HG02852 (cell line): ENCODE results near the gene TNFRSF8.
"Not testable (repeated sequence)": the region's sequence is repeated elsewhere in the genome, so short reads cannot be mapped to it uniquely, and the experiment has no call there.

Source experiments
- ATAC-seq: cut with Tn5 transposase; IDR thresholded peaks from one replicate; pipeline ENCODE4 v1.9.1; 2021; ENCODE audit warnings: mild to moderate bottlenecking, moderate library complexity; ENCODE audit not compliant: unreplicated experiment

TNFRSF8 gene

DNA sequence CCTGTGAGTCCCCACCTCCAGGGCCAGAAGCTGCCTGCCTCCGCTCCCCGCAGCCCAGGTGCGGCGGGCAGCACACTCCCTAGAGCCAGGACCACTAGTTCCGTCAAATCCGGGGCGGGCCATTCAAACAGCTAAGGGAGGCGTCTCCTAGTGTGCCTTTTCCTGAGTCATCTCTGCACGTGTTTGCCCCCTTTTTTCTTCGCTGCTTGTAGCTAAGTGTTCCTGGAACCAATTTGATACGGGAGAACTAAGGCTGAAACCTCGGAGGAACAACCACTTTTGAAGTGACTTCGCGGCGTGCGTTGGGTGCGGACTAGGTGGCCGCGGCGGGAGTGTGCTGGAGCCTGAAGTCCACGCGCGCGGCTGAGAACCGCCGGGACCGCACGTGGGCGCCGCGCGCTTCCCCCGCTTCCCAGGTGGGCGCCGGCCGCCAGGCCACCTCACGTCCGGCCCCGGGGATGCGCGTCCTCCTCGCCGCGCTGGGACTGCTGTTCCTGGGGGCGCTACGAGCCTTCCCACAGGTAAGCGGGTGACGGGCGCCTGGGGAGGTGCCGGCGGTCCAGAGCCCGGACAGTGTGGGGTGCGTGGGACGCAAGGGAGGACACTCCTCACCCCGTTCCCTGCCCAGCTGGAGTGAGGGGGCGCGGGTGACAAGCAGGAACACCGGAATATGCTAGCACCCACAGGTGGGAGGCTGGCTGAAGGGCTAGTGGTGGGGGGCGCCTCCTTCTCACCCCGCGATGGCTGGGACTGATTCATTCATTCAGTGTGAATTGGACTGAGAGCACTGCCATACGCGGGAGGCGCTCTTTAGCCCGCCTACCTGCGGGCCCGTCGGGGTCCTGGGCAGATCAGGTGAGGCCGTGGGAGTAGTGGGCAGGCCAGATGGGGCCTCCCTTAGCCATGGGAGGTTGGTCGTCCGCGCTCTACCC is at the start of gene TNFRSF8:
Gene TNFRSF8, plus strand, starts transcription at position 163 of the 932 bp plus-strand sequence. Its CDS starts 296 bp downstream, at position 459.
- ATAC-seq: no peak

DNA sequence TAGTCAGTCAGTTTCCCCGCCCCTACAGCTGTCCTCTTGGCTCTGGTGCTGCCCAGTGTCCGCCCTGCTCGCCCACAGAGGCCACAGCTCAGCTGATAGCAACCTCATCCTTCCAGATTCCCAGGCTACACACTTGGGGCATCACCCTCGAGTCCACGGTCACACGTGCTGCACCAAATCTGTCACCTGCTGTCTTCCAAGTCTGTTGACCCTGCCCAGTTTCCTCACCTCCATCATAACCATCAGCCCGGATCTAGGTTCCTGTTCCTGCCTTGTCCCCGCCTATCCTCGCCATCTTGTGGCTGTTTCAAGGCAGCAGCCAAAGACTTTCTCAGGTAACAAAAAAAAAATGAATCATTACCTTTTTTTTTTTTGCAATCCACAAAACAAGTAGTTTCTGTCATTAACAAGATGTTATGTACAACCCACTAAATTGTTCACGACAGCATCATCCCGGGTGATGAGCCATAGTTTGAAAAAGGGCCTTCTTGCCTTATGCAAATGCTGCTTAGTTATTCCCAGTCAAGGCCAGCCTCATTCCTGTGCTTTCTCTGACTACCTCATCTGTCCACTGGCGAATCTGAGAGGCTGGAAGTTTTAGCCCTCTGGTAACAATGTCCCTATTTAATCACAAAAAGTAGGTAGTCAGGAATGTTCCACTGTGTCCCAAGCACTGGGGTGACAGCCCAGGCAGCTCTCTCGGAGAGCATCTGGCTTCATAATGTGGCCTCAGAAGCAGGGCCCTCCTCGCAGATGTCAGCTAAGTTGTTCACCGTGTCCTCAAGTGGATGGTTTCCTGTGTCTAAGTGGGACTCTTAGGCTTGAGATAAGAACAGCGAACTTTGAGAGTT is 48.7 kb upstream of the TNFRSF8 start:
- ATAC-seq: no peak

DNA sequence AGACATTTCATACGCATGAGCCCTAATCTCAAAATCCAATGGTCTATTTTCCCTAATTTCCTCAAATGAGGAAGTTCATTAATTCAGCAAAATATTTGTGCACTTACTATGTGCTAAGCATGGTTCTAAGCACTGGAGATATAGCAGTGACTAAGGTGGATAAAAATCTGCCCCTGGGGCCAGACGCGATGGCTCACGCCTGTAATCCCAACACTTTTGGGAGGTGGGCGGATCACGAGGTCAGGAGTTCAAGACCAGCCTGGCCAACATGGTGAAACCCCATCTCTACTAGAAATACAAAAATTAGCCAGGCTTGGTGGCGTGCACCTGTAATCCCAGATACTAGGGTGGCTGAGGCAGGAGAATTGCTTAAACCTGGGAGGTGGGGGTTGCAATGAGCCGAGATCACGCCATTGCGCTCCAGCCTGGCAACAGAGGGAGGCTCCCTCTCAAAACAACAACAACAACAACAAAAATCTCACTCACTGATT is 48.1 kb upstream of the TNFRSF8 start:
- no peak for ATAC-seq

DNA sequence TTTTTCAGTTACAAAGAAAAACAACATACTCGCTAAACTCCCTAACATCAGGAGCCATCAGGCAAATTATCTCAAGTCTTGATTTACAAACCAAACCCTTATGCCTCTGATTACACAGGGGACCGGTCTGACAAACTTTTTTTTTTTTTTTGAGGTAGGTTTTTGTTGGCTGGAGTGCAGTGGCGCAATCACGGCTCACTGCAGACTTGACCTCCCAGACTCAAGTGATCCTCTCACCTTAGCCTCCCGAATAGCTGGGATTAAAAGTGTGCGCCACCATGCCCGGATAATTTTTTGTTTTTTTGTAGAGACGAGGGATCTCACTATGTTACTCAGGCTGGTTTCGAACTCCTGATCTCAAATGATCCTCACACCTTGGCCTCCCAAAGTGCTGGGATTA is 47.6 kb upstream of the TNFRSF8 start:
- ATAC-seq: no peak

DNA sequence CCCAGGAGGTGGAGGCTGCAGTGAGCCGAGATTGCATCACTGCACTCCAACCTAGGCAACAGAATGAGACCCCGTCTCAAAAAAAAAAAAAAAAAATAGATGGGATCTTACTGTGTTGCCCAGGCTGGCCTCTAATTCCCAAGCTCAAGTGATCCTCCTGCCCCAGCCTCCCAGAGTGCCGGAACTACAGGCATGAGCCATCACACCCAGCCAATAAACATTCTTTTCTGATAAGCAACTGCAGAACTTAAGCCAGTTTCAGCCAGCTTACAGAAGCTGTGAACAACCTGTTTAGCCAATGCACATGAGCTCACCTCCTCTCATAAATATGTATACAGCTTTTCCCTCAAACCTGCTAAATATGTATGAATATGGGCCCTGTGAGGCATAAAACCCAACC is 46.9 kb upstream of the TNFRSF8 start:
- ATAC-seq: no peak

DNA sequence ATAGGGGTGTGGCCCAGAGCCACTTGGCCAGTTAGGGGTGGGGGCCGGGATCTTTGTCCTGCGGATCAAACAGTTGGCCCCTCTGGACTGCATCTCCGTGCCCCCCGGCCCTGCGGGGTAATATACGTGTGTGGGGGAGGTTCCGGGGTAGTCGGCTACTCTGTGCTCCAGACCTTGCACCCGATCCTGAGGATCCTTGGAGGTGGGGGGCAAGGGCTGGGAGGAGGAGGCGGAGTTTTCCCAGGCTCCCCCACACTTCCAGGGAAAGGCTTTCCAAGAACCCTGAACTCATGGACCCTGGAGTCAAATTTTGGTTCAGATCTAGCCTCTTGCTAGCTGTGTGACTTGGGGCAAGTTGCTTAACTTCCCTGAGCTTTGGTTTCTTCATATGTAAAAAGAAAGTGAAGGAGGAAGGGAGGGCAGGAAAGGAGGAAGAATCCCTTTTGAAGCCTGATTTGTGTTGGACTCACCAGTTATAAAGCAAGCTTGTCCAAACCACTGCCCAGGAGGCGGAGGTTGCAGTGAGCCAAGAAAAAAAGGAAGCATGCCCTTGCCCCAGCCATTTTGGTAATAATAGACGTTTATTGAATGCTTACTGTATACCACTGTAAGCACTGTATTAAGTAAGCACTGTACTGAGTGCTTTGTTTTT is 43.1 kb upstream of the TNFRSF8 start:
- no peak for ATAC-seq

DNA sequence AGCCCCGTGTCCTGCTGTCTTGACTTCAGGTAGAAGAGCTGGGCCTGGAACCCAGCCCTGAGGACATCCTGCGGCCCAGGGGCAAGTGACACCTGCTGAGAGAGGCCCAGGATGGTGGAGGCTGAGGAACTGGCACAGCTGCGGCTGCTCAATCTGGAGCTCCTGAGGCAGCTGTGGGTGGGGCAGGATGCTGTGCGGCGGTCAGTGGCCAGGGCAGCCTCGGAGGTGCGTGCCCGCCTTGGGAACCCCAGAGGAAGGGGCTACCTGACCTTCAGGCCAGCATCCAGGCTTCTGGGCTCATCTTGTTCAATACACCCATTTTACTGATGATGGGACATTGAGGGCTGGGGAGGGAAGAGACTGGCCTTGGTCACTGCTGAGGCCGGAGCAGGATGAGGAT is 41.5 kb upstream of the TNFRSF8 start:
- no peak for ATAC-seq

DNA sequence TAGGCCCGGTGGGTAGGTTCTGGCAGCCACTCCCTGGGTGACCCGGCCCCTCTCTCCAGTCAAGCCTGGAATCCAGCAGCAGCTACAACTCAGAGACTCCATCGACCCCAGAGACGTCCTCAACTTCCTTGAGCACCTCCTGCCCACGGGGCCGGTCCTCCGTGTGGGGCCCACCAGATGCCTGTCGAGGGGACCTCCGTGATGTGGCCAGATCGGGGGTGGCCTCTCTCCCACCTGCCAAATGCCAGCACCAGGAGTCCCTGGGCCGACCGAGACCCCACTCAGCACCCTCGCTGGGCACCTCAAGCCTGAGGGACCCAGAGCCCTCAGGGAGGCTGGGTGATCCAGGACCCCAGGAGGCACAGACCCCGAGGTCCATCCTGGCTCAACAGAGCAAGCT is 41.1 kb upstream of the TNFRSF8 start:
- ATAC-seq: no peak

DNA sequence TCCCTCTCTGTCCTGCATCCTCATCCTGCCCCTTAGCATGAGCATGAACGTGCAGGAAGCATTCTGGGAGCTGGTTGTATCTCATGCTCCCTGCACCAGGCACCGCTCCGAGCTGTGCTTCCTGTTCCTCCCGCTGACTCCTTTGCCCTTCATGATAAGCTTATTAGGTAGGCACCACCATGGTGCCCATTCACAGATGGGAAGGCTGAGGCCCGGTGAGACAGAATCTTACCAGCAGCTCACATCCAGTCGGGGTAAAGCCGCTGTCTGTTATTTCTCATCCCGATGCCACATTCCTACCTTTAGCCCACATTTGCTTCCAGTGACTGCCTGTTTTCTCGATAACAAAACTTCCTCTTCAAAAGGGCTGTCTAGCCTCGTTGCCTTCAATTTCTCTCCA is 36.5 kb upstream of the TNFRSF8 start:
- no peak for ATAC-seq

DNA sequence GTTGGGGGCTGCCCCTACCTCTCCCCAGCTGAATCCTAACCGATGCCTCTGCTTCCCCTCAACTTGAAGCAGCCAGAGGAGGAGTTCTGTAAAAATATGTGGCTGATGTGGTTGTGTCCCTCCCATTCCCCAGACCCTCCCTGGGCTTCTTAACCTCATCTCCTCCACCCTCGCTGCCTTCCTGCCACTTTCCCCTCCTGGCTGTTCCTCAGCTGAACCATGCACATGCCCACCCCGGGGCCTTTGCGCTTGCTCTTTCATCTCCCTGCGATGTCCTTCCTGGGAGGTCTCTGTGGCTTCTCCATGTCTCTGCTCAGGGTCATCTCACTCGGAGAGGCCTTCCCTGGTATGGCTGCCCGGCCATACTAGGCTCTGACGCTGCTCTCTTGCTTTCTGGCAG is 34.9 kb upstream of the TNFRSF8 start:
- ATAC-seq: no peak

DNA sequence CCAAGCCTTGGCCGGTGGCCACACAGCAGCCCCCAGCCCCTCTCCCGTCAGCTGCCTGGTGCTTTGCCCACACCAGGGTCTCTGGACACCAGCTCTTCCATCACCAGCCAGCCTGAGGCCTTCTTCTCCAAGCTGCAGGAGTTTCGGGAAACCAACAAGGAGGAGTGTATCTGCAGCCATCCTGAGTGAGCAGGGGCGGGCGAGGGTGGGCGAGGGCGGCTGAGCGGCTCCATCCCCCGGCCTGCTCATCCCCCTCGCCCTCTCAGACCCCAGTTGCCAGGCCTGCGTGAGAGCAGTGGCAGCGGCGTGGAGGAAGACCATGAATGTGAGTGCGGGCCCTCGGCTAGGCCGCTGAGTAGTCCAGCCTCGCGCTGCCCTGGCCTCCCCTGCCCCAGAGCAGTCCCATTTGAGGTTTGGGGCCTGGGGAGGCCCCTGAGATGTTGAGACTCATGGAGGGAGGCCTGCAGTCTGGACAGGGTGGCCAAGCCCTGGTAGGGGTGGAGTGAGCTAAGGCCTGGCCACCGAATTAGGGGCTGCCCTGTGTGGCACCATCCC is 34.1 kb upstream of the TNFRSF8 start:
- ATAC-seq: no peak

DNA sequence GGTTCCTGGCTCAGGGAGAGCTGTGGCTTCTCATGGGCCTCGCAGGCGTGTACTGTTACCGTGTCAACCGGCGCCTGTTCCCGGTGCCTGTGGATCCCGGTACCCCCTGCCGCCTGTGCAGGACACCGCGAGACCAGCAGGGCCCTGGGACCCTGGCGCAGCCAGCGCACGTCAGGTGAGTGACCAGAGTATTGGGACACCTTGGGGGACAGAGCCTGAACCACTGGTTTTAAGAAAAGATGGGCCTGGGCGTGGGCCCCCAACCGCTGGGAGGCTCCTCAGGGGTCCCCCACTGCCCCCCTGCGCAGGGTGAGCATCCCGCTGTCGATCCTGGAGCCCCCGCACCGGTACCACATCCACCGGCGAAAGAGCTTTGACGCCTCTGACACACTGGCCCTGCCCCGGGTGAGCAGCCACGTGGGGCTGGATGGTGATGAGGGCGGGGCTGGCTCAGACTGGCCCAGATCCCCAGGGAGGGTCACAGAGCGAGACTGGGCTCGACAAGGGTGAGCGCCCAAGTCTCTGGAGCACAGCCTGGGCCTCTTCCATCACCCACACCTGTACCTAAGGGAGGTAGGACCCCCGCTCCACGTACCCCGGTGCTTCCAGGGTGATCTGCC is 33.3 kb upstream of the TNFRSF8 start:
- ATAC-seq: no peak

DNA sequence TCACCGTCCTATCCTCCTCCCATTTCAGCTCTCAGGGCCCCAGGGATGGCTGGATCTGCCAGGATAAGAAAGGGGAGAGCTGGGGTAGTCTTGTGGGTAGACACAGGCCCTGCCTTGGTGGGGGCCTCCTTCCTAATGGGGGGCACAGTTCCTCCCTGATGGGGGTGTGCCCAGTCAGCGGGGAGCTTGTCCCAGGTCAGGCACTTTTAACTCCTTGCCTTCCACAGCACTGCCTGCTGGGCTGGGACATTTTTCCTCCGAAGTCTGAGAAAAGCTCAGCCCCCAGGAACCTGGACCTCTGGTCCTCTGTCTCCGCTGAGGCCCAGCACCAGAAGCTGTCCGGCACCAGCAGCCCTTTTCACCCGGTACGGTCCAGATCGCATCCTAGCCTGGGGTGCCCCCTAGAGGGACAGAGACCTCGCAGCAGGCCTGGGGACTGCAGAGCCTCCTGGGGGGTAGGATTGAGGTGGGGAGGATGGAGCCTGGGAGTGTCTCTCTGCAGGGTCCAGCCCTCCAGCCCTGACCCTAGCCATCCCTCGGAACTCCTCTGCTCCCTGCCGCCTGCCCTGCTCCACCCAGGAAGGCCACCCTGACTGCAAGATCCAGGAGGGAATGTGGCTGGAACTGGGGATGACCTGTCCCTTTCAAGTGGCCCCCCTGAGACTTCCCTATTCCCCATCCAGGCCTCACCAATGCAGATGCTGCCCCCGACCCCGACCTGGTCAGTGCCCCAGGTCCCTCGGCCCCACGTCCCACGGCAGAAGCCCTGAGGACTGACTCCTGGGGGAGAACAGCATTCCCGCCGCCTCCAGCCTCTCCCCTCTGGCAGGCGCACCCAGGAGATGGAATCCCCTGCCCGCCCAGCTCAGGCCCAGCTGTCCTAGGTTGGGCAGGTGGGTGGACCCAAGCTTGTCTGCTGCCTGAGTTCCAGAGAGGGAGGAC is 31.8 kb upstream of the TNFRSF8 start:
- no peak for ATAC-seq

DNA sequence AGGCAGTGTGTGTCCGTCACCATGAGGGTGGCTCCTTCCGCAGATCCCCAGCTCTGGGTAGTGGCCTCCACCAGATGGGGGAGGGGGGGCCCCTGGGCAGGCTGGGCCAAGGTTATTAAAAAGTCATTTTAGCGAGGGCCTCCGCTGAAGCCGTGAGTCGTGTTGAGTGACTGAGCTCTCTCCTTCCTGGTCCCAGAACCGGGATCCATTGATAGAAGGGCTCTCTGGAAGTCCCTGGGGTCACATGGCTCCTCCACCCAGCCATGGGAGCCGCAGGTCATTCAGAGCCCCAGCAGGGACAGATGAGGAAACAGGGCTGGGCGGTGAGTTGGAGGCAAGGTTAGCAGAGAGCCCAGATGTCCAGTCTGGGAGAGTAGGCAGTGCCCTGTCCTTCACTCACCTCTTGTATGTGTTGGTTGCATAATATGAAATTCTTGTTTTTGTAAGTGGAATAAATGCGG is 30.9 kb upstream of the TNFRSF8 start:
- no peak for ATAC-seq

DNA sequence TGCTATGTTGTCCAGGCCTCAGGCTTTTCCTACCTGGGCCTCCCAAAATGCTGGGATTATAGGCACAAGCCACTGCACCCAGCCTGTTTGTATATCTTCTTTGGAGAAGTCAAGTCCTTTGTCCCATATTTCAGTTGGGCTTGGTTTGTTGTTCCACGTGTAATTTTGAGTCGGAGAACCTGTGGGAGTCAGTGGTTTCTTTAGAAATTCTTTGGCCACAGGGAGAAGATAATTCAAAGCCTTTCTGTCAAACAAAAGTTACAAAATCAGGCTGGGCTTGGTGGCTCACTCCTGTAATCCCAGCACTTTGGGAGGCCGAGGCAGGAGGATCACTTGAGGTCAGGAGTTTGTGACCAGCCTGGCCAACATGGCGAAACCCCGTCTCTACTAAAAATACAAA is 29.7 kb upstream of the TNFRSF8 start:
- not testable (repeated sequence) for ATAC-seq

DNA sequence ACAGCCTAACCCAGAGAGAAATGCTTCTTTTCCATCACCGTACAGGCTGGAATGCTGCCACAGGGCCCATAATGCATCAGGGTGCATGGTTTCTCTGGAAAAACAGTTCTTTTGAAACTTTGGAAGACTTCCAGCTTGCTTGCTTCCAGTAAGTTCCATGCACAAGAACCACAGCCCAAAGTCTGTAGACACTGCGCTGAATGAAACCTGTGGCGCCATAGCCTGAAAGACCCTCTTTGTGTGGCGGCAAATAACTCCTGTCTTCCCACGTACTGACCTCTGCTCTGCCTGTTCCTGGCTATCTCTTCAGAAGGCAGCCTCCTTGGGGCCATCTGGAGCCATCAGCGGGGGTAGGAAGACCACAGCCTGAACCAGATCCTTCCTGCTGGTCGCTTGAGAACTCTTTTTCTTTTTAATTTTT is 28.7 kb upstream of the TNFRSF8 start:
- no peak for ATAC-seq

DNA sequence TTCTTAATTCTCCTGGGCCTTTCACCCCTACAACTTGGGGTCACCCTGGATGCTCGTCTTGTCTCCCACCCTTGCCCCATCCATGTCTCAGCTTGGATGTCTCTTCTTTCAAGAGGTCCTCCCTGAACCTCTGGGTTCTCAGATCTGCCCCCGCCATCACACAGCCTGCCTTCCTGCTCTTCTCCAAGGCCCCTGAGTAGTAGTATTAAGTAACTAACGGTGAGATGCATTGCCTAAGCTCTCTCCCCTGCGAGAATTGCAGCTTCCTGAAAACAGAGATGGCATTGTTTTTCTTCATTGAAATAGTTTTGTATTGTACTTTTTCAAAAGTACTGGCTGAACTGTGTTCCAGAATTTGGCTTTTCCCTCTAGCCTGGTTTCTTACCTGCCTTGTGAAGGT is 27.8 kb upstream of the TNFRSF8 start:
- ATAC-seq: no peak

DNA sequence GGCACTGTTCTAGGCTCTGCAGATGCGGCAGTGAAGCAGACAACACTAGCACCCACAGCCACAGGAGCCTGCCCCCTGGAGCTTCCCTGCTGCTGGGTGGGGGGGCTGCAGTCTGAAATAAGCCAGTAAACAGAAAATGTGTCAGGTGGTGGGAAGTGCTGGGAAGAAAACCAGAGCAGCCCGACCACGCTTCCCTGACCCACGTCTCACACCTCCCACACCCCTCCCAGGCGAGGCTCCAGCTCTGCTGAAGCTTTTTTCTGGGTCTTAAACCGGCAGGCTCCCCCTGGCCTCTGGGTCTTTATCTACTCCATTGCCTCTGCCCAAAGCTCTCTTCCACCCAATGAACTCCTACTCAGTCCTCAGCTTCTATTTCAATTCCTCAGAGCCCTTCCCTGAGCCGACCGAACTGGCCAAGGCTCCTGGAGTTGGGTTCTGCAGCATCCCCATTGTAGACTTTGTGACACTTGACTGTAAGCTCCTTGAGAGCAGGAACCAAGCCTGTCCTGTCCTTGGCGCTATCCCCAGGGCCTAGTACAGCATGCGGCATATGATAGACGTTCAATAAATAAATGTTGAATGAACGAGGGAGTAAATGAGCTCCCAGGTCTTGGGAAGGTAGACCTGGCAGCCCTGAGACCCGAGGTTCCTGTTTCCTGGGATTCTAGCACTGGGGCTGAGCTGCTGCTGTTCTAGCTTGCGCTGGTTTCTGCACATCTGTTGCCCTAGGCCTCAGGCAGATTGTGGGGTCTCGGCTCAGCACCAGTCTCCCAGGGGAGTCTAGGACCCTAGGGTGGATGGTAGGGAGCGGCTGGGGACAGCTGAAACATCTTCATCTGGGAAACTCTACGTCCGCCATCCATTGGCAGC is 25.4 kb upstream of the TNFRSF8 start:
- no peak for ATAC-seq
